Islet precursor cell (in vitro differentiated cells): ENCODE results near the gene S1PR2.
"Not testable (repeated sequence)": the region's sequence is repeated elsewhere in the genome, so short reads cannot be mapped to it uniquely, and the experiment has no call there.

Experiments used
- DNase-seq: peaks from one replicate; pipeline ENCODE4 v3.0.0-alpha.2; 2018

S1PR2 gene

GRCh38 chr19:10184636-10185035, 46.5 kb downstream of the S1PR2 start:
- DNase-seq: peak; percentile 87

GRCh38 chr19:10183926-10184325, 47.2 kb downstream of the S1PR2 start:
- DNase-seq: no peak

GRCh38 chr19:10182847-10183246, 48.3 kb downstream of the S1PR2 start:
- DNase-seq: no peak

- DNase-seq: no peak
These were observed 49.1 kb downstream of the S1PR2 start for GRCh38 chr19:10182076-10182475.

- no peak for DNase-seq
These were observed 50.7 kb downstream of the S1PR2 start for GRCh38 chr19:10180459-10180858.

GRCh38 chr19:10180024-10180423, 51.1 kb downstream of the S1PR2 start:
- not testable (repeated sequence) for DNase-seq

- DNase-seq: no peak
These were observed 57.6 kb downstream of the S1PR2 start for GRCh38 chr19:10173527-10173926.
